ENCODE measurements around the gene SLC19A1.
"Not testable (repeated sequence)": the region's sequence is repeated elsewhere in the genome, so short reads cannot be mapped to it uniquely, and the experiment has no call there.

Gene SLC19A1

DNA sequence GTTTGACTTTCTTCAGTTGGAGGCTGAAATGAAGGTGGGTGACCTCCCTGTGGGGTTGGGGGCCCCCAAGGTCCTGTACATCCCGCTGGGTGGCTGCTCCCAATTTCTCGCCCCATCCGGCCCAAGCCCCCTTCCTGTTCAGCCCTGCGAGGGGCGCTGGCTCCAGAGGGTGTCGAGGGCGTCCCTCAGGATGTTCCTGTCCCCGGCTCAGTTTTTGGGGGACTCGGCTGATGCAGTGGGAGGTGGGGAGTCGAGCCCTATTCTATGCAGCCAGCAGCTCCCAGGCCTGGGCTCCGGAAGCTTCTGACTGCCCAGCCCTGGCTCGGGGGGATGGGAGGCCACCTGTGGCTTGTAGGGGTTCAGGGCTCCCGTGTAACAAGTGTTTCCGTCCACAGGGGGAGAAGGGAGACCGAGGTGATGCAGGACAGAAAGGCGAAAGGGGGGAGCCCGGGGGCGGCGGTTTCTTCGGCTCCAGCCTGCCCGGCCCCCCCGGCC is 38.2 kb downstream of the SLC19A1 start:
- FAIRE-seq: no peak

DNA sequence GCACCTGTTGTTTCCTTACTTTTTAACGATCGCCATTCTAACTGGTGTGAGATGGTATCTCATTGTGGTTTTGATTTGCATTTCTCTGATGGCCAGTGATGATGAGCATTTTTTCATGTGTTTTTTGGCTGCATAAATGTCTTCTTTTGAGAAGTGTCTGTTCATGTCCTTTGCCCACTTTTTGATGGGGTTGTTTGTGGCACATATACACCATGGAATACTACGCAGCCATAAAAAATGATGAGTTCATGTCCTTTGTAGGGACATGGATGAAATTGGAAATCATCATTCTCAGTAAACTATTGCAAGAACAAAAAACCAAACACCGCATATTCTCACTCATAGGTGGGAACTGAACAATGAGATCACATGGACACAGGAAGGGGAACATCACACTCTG is 39.0 kb downstream of the SLC19A1 start:
- not testable (repeated sequence) for FAIRE-seq

DNA sequence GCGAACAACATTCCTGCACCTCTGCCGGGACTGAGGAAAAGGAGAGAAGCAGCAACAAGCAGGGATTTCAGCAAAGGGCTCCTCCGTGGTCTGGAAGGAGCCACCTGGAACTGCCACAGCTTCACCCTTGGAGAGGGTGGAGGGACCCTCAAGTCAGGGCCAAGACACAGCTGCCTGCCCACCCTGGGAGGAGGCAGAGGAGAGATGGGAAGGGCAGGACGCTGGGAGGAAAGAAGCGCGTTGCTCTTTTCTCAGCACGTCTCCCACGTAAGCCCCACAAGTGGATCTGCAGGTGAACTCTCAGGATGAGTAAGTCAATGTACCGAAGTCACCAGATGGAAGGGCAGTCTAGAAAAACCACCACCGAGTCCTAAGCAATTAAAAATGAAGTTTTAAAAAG is 39.6 kb downstream of the SLC19A1 start:
- FAIRE-seq: no peak

DNA sequence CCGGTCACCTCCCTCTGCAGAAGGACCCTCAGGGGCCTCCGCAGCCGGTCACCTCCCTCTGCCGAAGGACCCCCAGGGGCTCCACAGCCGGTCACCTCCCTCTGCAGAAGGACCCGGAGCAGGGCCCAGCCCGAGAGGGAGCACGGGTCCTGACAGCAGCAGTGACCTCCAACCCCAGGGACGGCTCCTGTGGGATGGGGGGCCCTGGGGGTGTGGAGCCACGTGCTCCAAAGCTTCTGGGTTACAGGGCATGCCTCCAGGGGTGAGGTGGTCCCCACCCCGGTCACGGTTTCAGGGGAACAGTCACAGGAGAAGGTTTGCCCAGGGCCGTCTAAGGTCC is 40.3 kb downstream of the SLC19A1 start:
- FAIRE-seq: no peak

DNA sequence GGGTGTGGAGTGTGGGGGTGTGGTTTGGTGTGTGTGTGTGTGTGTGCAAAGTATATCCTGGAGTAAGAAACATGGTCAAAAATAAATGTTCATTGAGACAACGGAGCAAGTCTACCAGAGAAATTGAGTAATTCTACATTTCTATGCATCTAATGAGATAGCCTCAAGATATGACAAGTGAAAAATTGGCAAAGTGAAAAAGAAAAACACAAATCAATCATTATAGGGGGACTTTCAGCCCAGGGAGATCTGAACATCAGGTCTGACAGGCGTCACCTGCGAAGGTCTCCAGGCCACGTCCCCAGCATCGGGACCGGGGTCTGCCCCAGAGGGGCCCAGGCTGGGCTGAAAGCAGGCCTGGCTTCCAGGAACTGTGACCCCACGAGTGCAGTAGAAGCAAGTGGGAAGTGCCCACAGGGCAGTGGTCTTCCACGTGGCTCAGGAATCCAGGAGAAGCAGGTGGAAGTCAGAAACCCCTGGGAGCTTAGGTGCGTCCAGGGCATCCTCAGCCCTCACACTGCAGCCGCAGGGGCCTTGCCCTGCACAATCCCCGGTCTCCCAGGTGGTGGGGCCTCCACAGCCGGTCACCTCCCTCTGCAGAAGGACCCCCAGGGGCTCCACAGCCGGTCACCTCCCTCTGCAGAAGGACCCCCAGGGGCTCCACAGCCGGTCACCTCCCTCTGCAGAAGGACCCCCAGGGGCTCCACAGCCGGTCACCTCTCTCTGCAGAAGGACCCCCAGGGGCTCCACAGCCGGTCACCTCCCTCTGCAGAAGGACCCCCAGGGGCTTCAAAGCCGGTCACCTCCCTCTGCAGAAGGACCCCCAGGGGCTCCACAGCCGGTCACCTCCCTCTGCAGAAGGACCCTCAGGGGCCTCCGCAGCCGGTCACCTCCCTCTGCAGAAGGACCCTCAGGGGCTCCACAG is 40.9 kb downstream of the SLC19A1 start:
- FAIRE-seq: not testable (repeated sequence)

DNA sequence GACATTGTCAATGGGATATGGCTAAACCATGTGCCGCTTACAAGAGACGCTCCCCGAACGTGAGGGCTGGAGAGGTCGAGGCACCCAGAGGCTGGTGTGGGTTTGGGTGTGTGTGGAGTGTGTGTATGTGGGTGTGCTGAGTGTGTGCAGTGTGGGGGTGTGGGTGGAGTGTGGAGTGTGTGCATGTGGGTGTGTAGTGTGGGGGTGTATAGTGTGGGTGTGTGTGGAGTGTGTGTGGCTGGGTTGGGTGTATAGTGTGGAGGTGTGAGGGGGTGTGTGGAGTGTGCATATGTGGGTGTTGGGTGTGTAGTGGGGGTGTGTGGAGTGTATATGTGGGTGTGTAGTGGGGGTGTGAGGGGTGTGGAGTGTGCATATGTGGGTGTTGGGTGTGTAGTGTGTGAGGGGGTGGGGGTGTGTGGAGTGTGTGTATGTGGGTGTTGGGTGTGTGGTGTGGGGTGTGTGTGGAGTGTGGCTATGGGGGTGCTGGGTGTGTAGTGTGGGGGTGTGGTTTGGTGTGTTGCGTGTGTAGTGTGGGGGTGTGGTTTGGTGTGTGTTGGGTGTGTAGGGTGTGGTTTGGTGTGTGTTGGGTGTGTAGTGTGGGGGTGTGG is 42.2 kb downstream of the SLC19A1 start:
- FAIRE-seq: no peak

DNA sequence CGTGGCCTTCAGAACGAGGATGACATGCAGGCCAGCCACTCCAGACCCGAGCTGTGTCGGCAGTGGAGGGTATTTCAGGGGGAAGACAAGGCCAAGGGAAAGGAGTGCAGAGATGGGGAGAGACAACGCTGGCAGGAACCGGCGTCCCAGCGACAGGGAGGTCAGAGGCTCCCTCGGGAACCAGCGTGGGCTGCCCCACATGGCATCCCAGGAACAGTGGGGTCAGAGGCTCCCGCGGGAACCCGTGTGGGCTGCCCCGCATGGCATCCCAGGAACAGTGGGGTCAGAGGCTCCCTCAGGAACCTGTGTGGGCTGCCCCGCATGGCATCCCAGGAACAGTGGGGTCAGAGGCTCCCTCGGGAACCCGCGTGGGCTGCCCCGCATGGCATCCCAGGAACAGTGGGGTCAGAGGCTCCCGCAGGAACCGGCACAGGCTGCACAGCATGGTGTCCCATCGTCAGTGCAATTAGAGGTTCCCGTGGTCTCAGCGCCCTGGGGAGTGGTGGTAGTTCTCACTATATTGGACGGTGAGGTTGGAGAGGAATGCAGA is 43.0 kb downstream of the SLC19A1 start:
- FAIRE-seq: no peak

DNA sequence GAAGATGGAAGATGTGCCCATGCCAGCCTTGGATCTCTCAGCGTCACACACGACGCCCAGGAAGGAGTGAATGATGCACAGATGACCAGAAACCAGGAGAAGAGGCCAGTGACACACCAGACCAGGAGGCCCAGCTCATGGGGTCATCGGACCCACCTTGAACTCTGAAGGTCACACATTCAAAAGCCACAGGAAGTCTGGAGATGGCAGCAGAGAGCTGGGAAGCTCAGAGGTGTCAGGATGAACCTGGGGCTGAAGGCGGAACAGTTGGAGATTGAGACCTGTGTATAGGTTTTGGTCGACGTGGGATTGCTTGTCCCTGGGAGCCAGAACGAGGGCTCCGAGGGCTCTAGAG is 43.6 kb downstream of the SLC19A1 start:
- no peak for FAIRE-seq

DNA sequence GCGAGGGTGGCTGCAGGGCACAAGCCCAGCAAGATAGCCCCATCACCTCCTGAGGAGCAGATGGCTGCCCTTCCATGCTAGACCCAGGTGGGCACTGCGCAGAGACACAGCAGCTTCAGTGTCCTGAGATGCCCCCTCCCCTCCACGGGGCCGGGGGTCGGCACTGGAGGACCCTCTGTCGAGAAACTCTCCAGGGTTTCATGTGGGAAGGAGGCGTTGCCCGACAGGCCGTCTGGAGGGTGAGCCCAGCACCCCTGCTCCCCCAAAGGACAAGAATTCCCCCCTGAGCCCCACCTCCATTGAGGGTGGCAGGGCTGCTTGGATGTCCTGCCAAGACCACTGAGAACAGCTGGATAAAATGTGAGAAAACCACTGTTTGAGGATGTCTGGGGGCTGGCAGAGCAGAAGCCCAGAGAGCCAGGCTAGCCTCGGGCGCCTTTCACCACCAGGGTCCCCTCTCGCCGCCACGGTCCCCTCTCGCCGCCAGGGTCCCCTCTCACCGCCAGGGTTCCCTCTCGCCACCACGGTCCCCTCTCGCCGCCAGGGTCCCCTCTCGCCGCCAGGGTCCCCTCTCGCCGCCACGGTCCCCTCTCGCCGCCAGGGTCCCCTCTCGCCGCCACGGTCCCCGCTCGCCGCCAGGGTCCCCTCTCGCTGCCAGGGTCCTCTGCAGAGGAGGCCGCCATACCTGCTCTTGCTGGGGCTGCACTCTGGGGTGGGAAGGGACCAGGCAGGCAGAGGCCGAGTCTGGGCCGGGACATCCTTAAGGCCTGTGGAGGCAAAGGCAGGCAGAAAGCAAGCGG is 44.2 kb downstream of the SLC19A1 start:
- FAIRE-seq: no peak

DNA sequence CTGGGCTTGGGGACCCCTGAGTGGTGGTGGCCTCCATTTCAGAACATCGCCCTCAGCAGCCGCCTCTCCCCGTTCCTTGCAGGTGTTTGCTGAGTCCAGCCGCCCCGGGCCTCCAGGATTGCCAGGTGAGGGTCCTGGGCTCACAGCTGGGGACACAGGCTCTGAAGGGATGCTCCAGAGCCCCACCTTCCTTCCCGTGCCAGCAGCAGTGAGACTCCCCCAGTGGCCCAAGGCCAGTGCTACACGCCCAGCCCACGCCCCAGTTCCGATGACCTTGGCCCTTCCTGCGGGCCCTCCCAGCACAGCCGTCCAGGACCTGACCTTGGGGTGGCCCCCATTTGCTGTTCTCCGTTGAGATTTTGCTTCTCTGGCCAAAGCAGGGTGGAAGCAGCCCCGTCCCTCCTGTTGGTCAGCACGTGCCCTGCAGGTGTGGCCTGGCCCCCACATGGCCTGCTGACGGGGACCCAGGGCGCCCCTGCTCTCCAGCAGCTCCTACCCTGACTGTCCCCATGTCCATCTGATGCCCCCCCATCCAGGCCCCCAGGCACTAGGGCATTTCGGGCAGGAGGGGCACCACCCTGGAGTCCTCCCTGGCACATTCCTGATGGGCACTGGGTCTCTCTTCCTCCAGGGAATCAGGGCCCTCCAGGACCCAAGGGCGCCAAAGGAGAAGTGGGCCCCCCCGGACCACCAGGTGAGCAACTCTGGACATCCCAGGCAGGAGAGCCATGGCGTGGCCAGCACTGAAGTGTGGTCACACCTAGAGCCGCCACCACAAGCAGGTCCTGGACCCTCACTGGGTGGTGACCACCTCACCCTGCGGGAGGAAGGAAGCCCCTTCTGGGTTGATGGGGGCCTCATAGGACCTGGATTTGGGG is 45.0 kb downstream of the SLC19A1 start:
- no peak for FAIRE-seq

DNA sequence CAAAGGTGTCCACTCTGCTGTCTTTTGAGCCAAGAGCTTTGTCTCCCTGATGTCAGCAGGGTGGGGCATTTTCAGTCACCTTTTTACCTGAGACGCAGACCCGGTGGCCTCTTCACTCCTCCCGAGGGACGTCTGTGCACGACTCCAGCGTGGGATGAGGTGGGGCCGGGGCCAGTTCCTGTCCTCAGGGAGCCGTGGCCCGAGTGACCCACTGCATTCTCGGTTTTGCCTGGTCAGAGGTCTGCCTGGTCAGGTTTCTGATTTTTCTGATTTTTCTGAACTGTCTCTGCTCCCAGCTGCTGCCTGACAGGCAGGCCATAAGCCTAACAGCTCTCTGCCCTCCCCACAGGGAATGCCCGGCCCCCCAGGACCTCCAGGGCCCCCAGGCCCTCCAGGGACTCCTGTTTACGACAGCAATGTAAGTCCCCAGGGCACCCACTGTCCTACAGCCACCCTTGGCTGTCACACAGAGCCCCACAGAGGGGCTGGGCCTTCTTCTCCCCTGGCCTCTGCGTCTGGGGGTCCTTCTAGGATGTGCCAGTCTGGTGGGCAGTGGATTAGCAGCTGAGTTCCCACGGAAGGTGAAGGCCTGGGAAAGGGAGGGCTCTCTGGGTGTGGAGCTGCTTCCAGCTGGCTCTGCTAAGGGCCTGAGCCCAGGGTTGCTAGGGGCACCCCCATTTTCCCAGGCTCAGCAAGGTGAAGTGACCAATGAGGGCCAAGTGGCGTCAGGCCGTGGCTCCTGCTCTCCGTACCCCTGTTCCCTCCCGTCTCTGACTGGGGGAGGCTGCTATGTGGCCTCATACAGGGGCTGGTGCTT is 45.9 kb downstream of the SLC19A1 start:
- no peak for FAIRE-seq

DNA sequence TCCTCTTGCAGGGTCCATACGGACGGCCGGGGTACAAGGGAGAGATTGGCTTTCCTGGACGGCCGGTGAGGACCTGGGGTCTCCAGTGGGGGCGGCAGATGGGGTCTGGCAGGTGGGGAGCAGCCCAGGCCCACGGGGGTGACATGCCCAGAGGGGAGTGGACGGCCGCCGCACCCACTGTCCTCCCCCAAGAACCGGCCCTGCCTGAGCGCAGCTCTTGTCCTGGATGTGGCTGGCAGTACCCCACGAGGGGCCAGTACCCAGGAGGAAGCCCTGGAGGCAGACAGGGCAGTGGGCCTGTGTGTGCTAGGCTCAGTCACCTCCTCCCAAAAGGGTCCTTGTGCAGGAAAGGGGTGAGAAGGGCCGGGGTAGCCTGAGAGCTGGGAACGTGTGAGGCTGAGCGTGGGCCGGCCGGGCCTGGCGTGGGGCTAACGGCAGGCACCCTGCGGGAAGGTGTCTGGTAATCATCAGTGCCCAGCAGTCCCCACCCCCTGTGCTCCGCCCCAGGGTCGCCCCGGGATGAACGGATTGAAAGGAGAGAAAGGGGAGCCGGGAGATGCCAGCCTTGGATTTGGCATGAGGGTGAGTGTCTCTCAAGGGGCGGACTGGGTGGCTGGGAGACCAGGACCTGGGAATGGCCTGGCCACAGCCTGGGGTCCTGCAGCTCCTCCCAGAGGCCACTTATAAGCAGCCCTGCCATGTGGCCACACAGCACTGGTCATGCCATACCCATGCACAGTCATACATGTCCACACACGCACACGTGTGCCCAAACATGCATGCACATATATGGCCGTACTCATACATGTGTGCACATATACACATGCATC is 47.2 kb downstream of the SLC19A1 start:
- FAIRE-seq: no peak

DNA sequence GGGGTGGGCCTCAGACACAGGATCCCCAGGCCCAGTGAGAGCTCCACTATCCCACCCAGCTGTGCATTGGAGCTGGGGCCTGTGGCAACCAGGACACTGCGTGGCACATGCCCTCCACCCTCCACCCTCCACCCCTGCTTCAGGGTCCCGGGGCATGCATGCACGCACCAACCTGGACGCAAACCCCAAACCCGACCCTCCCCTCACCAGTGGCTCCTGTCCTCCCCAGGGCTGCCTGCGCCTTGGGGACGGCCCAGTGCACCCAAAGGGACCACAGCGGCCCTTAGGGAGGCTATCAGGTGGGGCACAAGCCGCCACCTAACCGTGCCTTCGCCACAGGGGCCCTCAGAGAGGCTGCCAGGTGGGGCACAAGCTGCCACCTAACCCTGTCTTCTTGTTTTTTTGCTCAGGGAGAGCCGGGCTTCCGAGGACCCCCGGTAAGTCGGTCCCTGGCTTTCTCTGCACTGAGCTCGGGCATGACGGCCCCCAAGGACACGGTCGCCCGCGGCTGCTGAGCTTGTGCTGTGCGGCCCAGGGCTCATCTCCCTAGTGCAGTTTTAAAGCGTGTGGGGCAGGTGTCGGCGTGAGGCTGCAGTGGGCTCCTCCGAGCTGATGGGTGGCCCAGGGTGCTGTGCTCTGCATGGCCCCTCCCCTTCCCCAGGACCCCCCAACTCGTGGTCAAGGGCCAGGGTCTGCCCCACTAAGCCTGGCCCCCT is 47.9 kb downstream of the SLC19A1 start:
- no peak for FAIRE-seq

DNA sequence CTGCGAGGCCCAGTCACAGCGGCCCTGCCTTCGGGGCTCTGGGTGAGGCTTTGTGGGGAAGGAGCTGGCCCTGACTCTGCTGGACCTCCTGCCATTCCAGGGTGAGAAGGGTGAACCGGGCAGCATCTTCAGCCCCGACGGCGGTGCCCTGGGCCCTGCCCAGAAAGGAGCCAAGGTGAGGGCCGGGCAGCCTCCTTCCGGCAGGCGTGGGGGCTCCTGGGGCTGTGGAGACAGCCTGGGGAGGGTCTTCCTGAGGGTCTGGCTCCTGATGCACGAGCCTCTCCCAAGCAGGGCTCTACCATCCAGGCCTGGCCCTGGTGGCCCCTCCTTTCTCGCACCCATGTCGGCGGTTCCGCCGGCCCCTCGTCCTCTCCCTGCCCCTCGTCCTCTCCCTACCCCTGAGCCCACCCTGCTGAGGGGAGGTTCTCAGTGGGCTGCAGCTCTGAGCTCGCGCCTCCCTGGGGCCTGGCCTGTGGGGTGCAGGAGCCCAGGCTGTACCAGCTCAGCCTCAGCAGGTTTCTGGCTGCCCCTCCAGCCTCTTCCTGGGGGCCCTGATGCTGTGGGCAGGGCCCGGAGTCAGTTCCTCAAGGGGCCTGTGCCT is 48.7 kb downstream of the SLC19A1 start:
- FAIRE-seq: no peak

DNA sequence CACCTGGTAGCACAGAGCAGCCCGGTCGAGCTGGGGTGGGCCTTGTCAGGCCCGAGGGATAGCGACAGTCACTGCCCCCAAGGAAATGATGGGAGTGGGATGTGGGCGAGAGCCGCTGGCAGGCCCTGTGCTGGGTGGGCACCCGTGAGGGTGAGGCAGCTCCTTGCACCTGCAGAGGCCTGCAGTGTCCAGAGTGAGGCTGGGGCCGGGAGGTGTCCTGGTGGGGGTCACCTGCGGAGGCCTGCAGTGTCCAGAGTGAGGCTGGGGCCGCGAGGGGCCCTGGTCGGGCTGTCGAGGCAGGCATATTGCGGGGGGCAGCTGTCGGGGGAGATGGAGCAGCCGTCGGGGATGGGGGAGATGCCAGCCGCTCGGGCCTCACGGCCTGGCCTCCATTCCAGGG is 49.5 kb downstream of the SLC19A1 start:
- FAIRE-seq: no peak

DNA sequence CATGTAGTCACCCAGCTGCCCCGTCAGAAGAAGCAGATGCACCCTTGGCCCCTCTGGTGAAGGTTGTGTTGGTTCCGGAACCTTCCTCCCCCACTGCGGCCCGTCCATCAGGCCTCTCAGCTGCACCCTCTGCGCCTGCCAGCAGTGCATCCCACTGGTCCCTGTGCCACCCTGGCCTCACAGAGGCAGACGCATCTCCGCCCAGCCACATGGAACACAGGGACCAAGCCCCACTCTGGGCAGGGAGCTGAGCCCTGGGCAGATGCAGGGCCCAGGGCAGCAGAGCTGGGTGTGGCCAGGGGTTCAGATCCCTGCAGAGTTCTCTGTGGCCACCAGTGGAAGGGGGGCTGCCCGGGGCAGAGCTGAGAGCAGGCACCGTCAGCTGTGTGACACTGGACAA is 50.6 kb downstream of the SLC19A1 start:
- FAIRE-seq: no peak

DNA sequence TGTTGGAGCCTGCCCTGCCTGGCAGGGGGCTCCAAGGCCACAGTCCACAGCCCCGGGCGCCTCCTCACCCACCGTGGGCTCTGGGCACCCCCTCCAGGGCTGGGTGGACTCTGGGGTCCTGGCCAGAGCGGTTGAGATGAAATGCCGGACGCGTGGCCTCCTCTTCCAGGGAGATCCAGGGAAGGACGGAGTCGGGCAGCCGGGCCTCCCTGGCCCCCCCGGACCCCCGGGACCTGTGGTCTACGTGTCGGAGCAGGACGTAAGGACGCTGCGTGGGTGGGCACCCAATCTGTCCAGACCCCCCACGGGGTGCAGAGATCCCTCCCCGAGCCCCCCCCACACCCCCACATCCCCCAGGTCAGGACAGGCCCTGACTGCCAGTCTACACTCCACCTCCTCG is 51.2 kb downstream of the SLC19A1 start:
- FAIRE-seq: no peak

DNA sequence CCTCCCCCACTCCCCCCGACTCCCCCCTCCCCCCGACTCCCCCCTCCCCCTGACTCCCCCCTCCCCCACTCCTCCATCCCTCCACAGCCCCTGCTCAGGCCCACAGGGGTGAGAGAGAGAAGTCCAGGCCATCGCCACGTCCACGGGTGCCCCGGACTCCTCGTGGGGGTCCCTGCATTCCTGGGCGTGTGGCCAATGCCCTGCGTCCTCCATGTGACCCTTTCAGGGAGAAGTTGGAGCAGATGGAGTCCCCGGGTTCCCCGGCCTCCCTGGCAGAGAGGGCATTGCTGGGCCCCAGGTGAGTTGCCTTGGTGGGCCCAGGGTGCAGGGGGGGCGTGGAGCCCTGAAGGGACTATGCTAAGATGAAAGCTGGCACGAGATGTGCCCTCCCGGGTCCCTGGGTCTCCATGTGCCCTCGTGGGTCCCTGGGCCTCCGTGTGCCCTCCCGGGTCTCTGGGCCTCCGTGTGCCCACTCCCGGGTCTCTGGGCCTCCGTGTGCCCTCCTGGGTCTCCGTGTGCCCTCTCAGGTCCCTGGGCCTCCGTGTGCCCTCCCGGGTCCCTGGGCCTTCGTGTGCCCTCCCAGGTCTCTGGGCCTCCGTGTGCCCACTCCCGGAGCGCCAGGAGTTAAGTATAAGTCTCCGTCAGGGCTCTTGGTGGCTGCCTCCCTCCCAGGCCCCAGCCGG is 52.0 kb downstream of the SLC19A1 start:
- no peak for FAIRE-seq

DNA sequence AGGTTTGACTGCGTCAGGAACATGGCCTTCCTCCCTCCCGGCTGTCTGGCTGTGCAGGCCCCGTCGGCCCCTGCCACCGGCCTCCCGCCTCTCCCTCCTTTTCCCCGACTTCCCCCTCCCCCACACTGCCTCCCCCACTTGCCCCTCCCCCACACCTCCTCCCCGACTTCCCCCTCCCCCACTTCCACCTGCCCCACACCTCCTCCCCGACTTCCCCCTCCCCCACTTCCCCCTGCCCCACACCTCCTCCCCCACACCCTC is 52.6 kb downstream of the SLC19A1 start:
- FAIRE-seq: no peak

All from G401.6 (cell line).